GM15510 (cell line): ENCODE results near the gene FPGS.

Experiments used
- POLR2A ChIP-seq: IDR thresholded peaks from 3 replicates; pipeline ENCODE4 v1.6.1; 2011; ENCODE audit warnings: borderline replicate concordance; ENCODE audit not compliant: insufficient read length; ENCODE audit errors: extremely low read depth

The FPGS gene

GRCh38 chr9:127769101-127769500 lies 33.6 kb upstream of the FPGS start:
- no peak for TF ChIP-seq POLR2A

GRCh38 chr9:127769929-127770582 lies 32.6 kb upstream of the FPGS start:
- TF ChIP-seq POLR2A, result no peak

- no peak for TF ChIP-seq POLR2A
Measured at GRCh38 chr9:127770583-127770904, 32.1 kb upstream of the FPGS start.

GRCh38 chr9:127770905-127771569 lies 31.6 kb upstream of the FPGS start:
- TF ChIP-seq POLR2A, result peak; percentile 32

GRCh38 chr9:127771570-127772189 lies 31.0 kb upstream of the FPGS start:
- TF ChIP-seq POLR2A, result no peak

GRCh38 chr9:127772603-127773002 lies 30.1 kb upstream of the FPGS start:
- TF ChIP-seq POLR2A, result no peak

- no peak for TF ChIP-seq POLR2A
Measured at GRCh38 chr9:127773272-127773671, 29.4 kb upstream of the FPGS start.

GRCh38 chr9:127773981-127774380 lies 28.7 kb upstream of the FPGS start:
- TF ChIP-seq POLR2A, result no peak

- TF ChIP-seq POLR2A, result peak; percentile 46
Measured at GRCh38 chr9:127776195-127776923, 26.3 kb upstream of the FPGS start.

GRCh38 chr9:127776924-127777289 lies 25.8 kb upstream of the FPGS start:
- no peak for TF ChIP-seq POLR2A

- no peak for TF ChIP-seq POLR2A
Measured at GRCh38 chr9:127777368-127777980, 25.2 kb upstream of the FPGS start.

- TF ChIP-seq POLR2A, result peak; percentile 67
Measured at GRCh38 chr9:127778280-127779135, 24.2 kb upstream of the FPGS start, which contains the start of gene SH2D3C. Gene SH2D3C (minus strand): TSS chr9:127778666. CDS start chr9:127778627, 39 bp downstream.

GRCh38 chr9:127779136-127779981 lies 23.3 kb upstream of the FPGS start:
- peak; percentile 61 for TF ChIP-seq POLR2A
